Measurements from ENCODE around the gene REM2.

The REM2 gene

GRCh38 chr14:22845103-22845394 lies 38.0 kb upstream of the REM2 start:
- peaks cover 28% of the 10 kb centered on the region for H3K4me1 ChIP-seq
- no peak overlapping the region for H3K4me2 ChIP-seq (ENCODE audit: low read length)
- no peak overlapping the region for H3K9ac ChIP-seq
- no peak overlapping the region for H3K4me3 ChIP-seq (ENCODE audit: low read depth, low read length)
- no peaks in the 10 kb centered on the region for H3K27me3 ChIP-seq (ENCODE audit: control insufficient read depth, insufficient read depth, low read length)
- peaks cover 3% of the 10 kb centered on the region for H3K79me2 ChIP-seq
- H3K9me3 ChIP-seq (ENCODE audit: control insufficient read depth, low read length) = no peaks in the 10 kb centered on the region
- no peaks in the 10 kb centered on the region for H3K36me3 ChIP-seq (ENCODE audit: control insufficient read depth, insufficient read depth, low read length)
- no peak overlapping the region for H2AFZ ChIP-seq
- TF ChIP-seq CTCF (IDR thresholded peaks at IDR 0.05) = no peak
- H3K27ac ChIP-seq = no peak overlapping the region

GRCh38 chr14:22845821-22846625 lies 37.0 kb upstream of the REM2 start:
- Histone ChIP-seq H2AFZ (no peak overlapping the region), H3K4me3 (ENCODE audit: low read depth, low read length) (no peak overlapping the region), H3K27me3 (ENCODE audit: control insufficient read depth, insufficient read depth, low read length) (no peaks in the 10 kb centered on the region), H3K4me2 (ENCODE audit: low read length) (no peak overlapping the region), H3K9me3 (ENCODE audit: control insufficient read depth, low read length) (no peaks in the 10 kb centered on the region), H3K9ac (no peak overlapping the region), H3K36me3 (ENCODE audit: control insufficient read depth, insufficient read depth, low read length) (no peaks in the 10 kb centered on the region), H3K27ac (peak overlapping the region; percentile 50), H3K79me2 (peaks cover 3% of the 10 kb centered on the region), H3K4me1 (peaks cover 28% of the 10 kb centered on the region)
- no peak for TF ChIP-seq CTCF (IDR thresholded peaks at IDR 0.05)

- H2AFZ ChIP-seq = no peak overlapping the region
- peaks cover 33% of the 10 kb centered on the region for H3K4me1 ChIP-seq
- H3K9me3 ChIP-seq (ENCODE audit: control insufficient read depth, low read length) = no peaks in the 10 kb centered on the region
- no peak overlapping the region for H3K4me2 ChIP-seq (ENCODE audit: low read length)
- H3K27ac ChIP-seq = peak overlapping the region; percentile 50
- no peaks in the 10 kb centered on the region for H3K79me2 ChIP-seq
- H3K9ac ChIP-seq = no peak overlapping the region
- no peaks in the 10 kb centered on the region for H3K27me3 ChIP-seq (ENCODE audit: control insufficient read depth, insufficient read depth, low read length)
- no peak overlapping the region for H3K4me3 ChIP-seq (ENCODE audit: low read depth, low read length)
- no peaks in the 10 kb centered on the region for H3K36me3 ChIP-seq (ENCODE audit: control insufficient read depth, insufficient read depth, low read length)
- TF ChIP-seq CTCF (IDR thresholded peaks at IDR 0.05) = no peak
Observed at GRCh38 chr14:22846811-22847307, 36.2 kb upstream of the REM2 start.

- TF ChIP-seq CTCF (IDR thresholded peaks at IDR 0.05) = no peak
- peak overlapping the region; percentile 89 for H3K27ac ChIP-seq
Observed at GRCh38 chr14:22847661-22848341, 35.2 kb upstream of the REM2 start.

More at GRCh38 chr14:22847661-22848341, 35.2 kb upstream of the REM2 start:
- Histone ChIP-seq H3K9ac (no peak overlapping the region), H2AFZ (peak overlapping the region; percentile 36), H3K4me2 (ENCODE audit: low read length) (no peak overlapping the region), H3K4me1 (peaks cover 33% of the 10 kb centered on the region), H3K36me3 (ENCODE audit: control insufficient read depth, insufficient read depth, low read length) (no peaks in the 10 kb centered on the region), H3K27me3 (ENCODE audit: control insufficient read depth, insufficient read depth, low read length) (no peaks in the 10 kb centered on the region), H3K9me3 (ENCODE audit: control insufficient read depth, low read length) (no peaks in the 10 kb centered on the region), H3K79me2 (no peaks in the 10 kb centered on the region), H3K4me3 (ENCODE audit: low read depth, low read length) (no peak overlapping the region)
